NCI-H524 treated with DMSO at 0.1 percent for 48 hours (cell line): Measurements from ENCODE around the gene SLCO4A1.
"Not testable (repeated sequence)": the region's sequence is repeated elsewhere in the genome, so short reads cannot be mapped to it uniquely, and the experiment has no call there.

ENCODE experiments used
- DNase-seq: peaks from one replicate; lab custom pipeline; 2025; lab: John Stamatoyannopoulos, UW

SLCO4A1 gene

GRCh38 chr20:62623488-62624324 is 18.6 kb upstream of the SLCO4A1 start:
- DNase-seq, result no peak

- DNase-seq, result no peak
Observed at GRCh38 chr20:62624325-62624690, 18.0 kb upstream of the SLCO4A1 start.

GRCh38 chr20:62624719-62625453 is 17.4 kb upstream of the SLCO4A1 start:
- no peak for DNase-seq

GRCh38 chr20:62625516-62625915 is 16.8 kb upstream of the SLCO4A1 start:
- no peak for DNase-seq

GRCh38 chr20:62625921-62626547 is 16.3 kb upstream of the SLCO4A1 start:
- DNase-seq, result no peak

GRCh38 chr20:62627425-62627824 is 14.9 kb upstream of the SLCO4A1 start:
- not testable (repeated sequence) for DNase-seq

GRCh38 chr20:62627901-62628612 is 14.2 kb upstream of the SLCO4A1 start:
- no peak for DNase-seq

GRCh38 chr20:62628691-62629090 is 13.6 kb upstream of the SLCO4A1 start:
- no peak for DNase-seq

- DNase-seq, result no peak
Observed at GRCh38 chr20:62629864-62630470, 12.3 kb upstream of the SLCO4A1 start.

GRCh38 chr20:62631336-62632308 is 10.7 kb upstream of the SLCO4A1 start:
- DNase-seq, result no peak

GRCh38 chr20:62632575-62633090 is 9.7 kb upstream of the SLCO4A1 start:
- DNase-seq, result no peak

GRCh38 chr20:62633598-62634329 is 8.5 kb upstream of the SLCO4A1 start:
- no peak for DNase-seq

- no peak for DNase-seq
Observed at GRCh38 chr20:62634330-62634967, 7.9 kb upstream of the SLCO4A1 start.

- no peak for DNase-seq
Observed at GRCh38 chr20:62635232-62635631, 7.1 kb upstream of the SLCO4A1 start.

GRCh38 chr20:62635852-62636251 is 6.5 kb upstream of the SLCO4A1 start:
- DNase-seq, result no peak

- DNase-seq, result peak; percentile 75
Observed at GRCh38 chr20:62636446-62636845, 5.9 kb upstream of the SLCO4A1 start.

- no peak for DNase-seq
Observed at GRCh38 chr20:62637110-62637509, 5.2 kb upstream of the SLCO4A1 start.

GRCh38 chr20:62637521-62638054 is 4.7 kb upstream of the SLCO4A1 start:
- no peak for DNase-seq

GRCh38 chr20:62638055-62638570 is 4.2 kb upstream of the SLCO4A1 start:
- no peak for DNase-seq
